Activated CD8-positive, alpha-beta memory T cell treated with anti-CD3 and anti-CD28 coated beads, Interleukin-2, amount 50 U/mL, for 1 hour (primary cell): ENCODE data around the gene CARD14.
"Not testable (repeated sequence)": the region's sequence is repeated elsewhere in the genome, so short reads cannot be mapped to it uniquely, and the experiment has no call there.

Experiments used
- DNase-seq: peaks from one replicate; pipeline ENCODE4 v3.0.0-alpha.2; 2020; ENCODE audit errors: extremely low read depth

Gene CARD14

GRCh38 chr17:80183581-80184422 is 14.0 kb downstream of the CARD14 start:
- no peak for DNase-seq

GRCh38 chr17:80184423-80184714 is 14.5 kb downstream of the CARD14 start:
- DNase-seq: no peak

- DNase-seq: no peak
Observed at GRCh38 chr17:80185968-80186367, 16.1 kb downstream of the CARD14 start.

GRCh38 chr17:80187090-80187489 is 17.3 kb downstream of the CARD14 start:
- DNase-seq: no peak

- no peak for DNase-seq
Observed at GRCh38 chr17:80187515-80187941, 17.7 kb downstream of the CARD14 start.

GRCh38 chr17:80189611-80190010 is 19.8 kb downstream of the CARD14 start:
- no peak for DNase-seq

- DNase-seq: no peak
Observed at GRCh38 chr17:80190716-80191115, 20.9 kb downstream of the CARD14 start.

- no peak for DNase-seq
Observed at GRCh38 chr17:80191192-80191591, 21.4 kb downstream of the CARD14 start.

GRCh38 chr17:80191865-80192661 is 22.2 kb downstream of the CARD14 start:
- DNase-seq: no peak

GRCh38 chr17:80195141-80195540 is 25.3 kb downstream of the CARD14 start:
- DNase-seq: no peak

- DNase-seq: no peak
Observed at GRCh38 chr17:80195671-80196529, 26.1 kb downstream of the CARD14 start.

GRCh38 chr17:80196652-80197051 is 26.8 kb downstream of the CARD14 start:
- no peak for DNase-seq

GRCh38 chr17:80198144-80198661 is 28.4 kb downstream of the CARD14 start:
- DNase-seq: no peak

- not testable (repeated sequence) for DNase-seq
Observed at GRCh38 chr17:80199295-80199694, 29.5 kb downstream of the CARD14 start.

- no peak for DNase-seq
Observed at GRCh38 chr17:80201446-80201845, 31.6 kb downstream of the CARD14 start.

- DNase-seq: no peak
Observed at GRCh38 chr17:80202197-80202596, 32.4 kb downstream of the CARD14 start.

- DNase-seq: no peak
Observed at GRCh38 chr17:80203471-80203963, 33.7 kb downstream of the CARD14 start.

- no peak for DNase-seq
Observed at GRCh38 chr17:80204626-80205468, 35.0 kb downstream of the CARD14 start.

GRCh38 chr17:80205811-80206210 is 36.0 kb downstream of the CARD14 start:
- no peak for DNase-seq

GRCh38 chr17:80208050-80208449 is 38.2 kb downstream of the CARD14 start:
- DNase-seq: no peak

GRCh38 chr17:80209765-80210164 is 39.9 kb downstream of the CARD14 start:
- DNase-seq: no peak
